Activated CD4-positive, alpha-beta T cell treated with anti-CD3 and anti-CD28 coated beads, Interleukin-2, amount 10 ng/mL, durations not matched to agents 24 days and 14 days (primary cell): ENCODE measurements around the gene FHAD1. TPM values are rescaled to one million over a fixed set of nuclear protein-coding genes. Genes with fewer than 3 reads are reported as not detected.
"Not testable (repeated sequence)": the region's sequence is repeated elsewhere in the genome, so short reads cannot be mapped to it uniquely, and the experiment has no call there.

Experiments
- DNase-seq: peaks from one replicate; pipeline ENCODE4 v3.0.0; 2022
- H3K27ac Mint-ChIP-seq: one replicate; pipeline ENCODE4 v1.8.0; 2022; ENCODE audit warnings: mild to moderate bottlenecking, mixed read lengths
- H3K27me3 Mint-ChIP-seq: one replicate; pipeline ENCODE4 v1.8.0; 2022; ENCODE audit warnings: mixed read lengths
- H3K36me3 Mint-ChIP-seq: one replicate; pipeline ENCODE4 v1.8.0; 2022; ENCODE audit warnings: low read depth, mild to moderate bottlenecking, mixed read lengths
- H3K4me1 Mint-ChIP-seq: one replicate; pipeline ENCODE4 v1.8.0; 2021; ENCODE audit warnings: mixed read lengths
- H3K4me3 Mint-ChIP-seq: one replicate; pipeline ENCODE4 v1.8.0; 2022; ENCODE audit warnings: mild to moderate bottlenecking, moderate library complexity, mixed read lengths
- H3K9me3 Mint-ChIP-seq: one replicate; pipeline ENCODE4 v1.8.0; 2021; ENCODE audit warnings: mixed read lengths
- intact Hi-C: fragments of 100-400 bp; cut with micrococcal nuclease; formaldehyde crosslinking; loops from one replicate; pipeline ENCODE4 v1.15.1; 2023
- total RNA-seq: library from RNA; stranded (reverse); gene quantifications from 2 replicates; pipeline ENCODE4 v1.2.3, GENCODE V29; 2022

FHAD1 gene
- total RNA-seq, 1 donor from 2014 or later: not detected

GRCh38 chr1:15433471-15433870, 186.4 kb downstream of the FHAD1 start:
- Mint-ChIP-seq H3K4me1 (peaks cover 5% of the 10 kb centered on the region), H3K36me3 (peaks cover 3% of the 10 kb centered on the region), H3K4me3 (no peak overlapping the region), H3K9me3 (no peaks in the 10 kb centered on the region), H3K27ac (no peak overlapping the region), H3K27me3 (no peaks in the 10 kb centered on the region)
- intact Hi-C loops: loop anchor here (10.0 kb wide), 1 partner anchor 309 kb away; no protein-coding TSS in a partner anchor
- DNase-seq: no peak

- intact Hi-C loops: loop anchor here (10.0 kb wide), 1 partner anchor 310 kb away; no protein-coding TSS in a partner anchor
- not testable (repeated sequence) for H3K27ac Mint-ChIP-seq, H3K9me3 Mint-ChIP-seq, DNase-seq, H3K27me3 Mint-ChIP-seq, H3K4me3 Mint-ChIP-seq, H3K36me3 Mint-ChIP-seq, H3K4me1 Mint-ChIP-seq
These were observed 187.7 kb downstream of the FHAD1 start for GRCh38 chr1:15434739-15435138.

GRCh38 chr1:15435239-15436077, 188.4 kb downstream of the FHAD1 start:
- no peak for DNase-seq
- H3K36me3 Mint-ChIP-seq: no peaks in the 10 kb centered on the region
- H3K27ac Mint-ChIP-seq: no peak overlapping the region
- H3K4me3 Mint-ChIP-seq: no peak overlapping the region
- peaks cover 3% of the 10 kb centered on the region for H3K4me1 Mint-ChIP-seq
- H3K9me3 Mint-ChIP-seq: no peaks in the 10 kb centered on the region
- intact Hi-C loops: loop anchor here (10.0 kb wide), 1 partner anchor 311 kb away; no protein-coding TSS in a partner anchor
- no peaks in the 10 kb centered on the region for H3K27me3 Mint-ChIP-seq

- no peaks in the 10 kb centered on the region for H3K27me3 Mint-ChIP-seq
- H3K9me3 Mint-ChIP-seq: no peaks in the 10 kb centered on the region
- H3K4me3 Mint-ChIP-seq: no peak overlapping the region
- intact Hi-C loops: loop anchor here (10.0 kb wide), 1 partner anchor 312 kb away; no protein-coding TSS in a partner anchor
- no peak for DNase-seq
- peaks cover 3% of the 10 kb centered on the region for H3K4me1 Mint-ChIP-seq
- H3K36me3 Mint-ChIP-seq: no peaks in the 10 kb centered on the region
- H3K27ac Mint-ChIP-seq: no peak overlapping the region
These were observed 189.9 kb downstream of the FHAD1 start for GRCh38 chr1:15436881-15437442.

GRCh38 chr1:15439325-15439724, 192.3 kb downstream of the FHAD1 start:
- Mint-ChIP-seq H3K36me3 (no peaks in the 10 kb centered on the region), H3K9me3 (no peaks in the 10 kb centered on the region), H3K27ac (no peak overlapping the region), H3K27me3 (no peaks in the 10 kb centered on the region), H3K4me1 (peaks cover 3% of the 10 kb centered on the region), H3K4me3 (no peak overlapping the region)
- intact Hi-C loops: loop anchor here (10.0 kb wide), 1 partner anchor 315 kb away; no protein-coding TSS in a partner anchor
- no peak for DNase-seq

- Mint-ChIP-seq H3K4me1 (peaks cover 2% of the 10 kb centered on the region), H3K4me3 (no peak overlapping the region), H3K27ac (no peak overlapping the region), H3K9me3 (no peaks in the 10 kb centered on the region), H3K27me3 (peaks cover 2% of the 10 kb centered on the region), H3K36me3 (no peaks in the 10 kb centered on the region)
- no peak for DNase-seq
- intact Hi-C loops: no loop called here
These were observed 193.3 kb downstream of the FHAD1 start for GRCh38 chr1:15440357-15440756.

- Mint-ChIP-seq H3K27me3 (peaks cover 4% of the 10 kb centered on the region), H3K4me1 (peaks cover 5% of the 10 kb centered on the region), H3K27ac (no peak overlapping the region), H3K4me3 (no peak overlapping the region), H3K36me3 (no peaks in the 10 kb centered on the region), H3K9me3 (no peaks in the 10 kb centered on the region)
- DNase-seq: no peak
- intact Hi-C loops: no loop called here
These were observed 194.2 kb downstream of the FHAD1 start for GRCh38 chr1:15441247-15441646.

- H3K36me3 Mint-ChIP-seq: no peaks in the 10 kb centered on the region
- no peak for DNase-seq
- peaks cover 4% of the 10 kb centered on the region for H3K27me3 Mint-ChIP-seq
- intact Hi-C loops: no loop called here
- no peaks in the 10 kb centered on the region for H3K9me3 Mint-ChIP-seq
- H3K4me1 Mint-ChIP-seq: peaks cover 5% of the 10 kb centered on the region
- H3K4me3 Mint-ChIP-seq: no peak overlapping the region
- no peak overlapping the region for H3K27ac Mint-ChIP-seq
These were observed 195.1 kb downstream of the FHAD1 start for GRCh38 chr1:15442119-15442518.

- H3K27me3 Mint-ChIP-seq: peaks cover 4% of the 10 kb centered on the region
- no peak overlapping the region for H3K27ac Mint-ChIP-seq
- no peak for DNase-seq
- H3K4me1 Mint-ChIP-seq: peaks cover 5% of the 10 kb centered on the region
- H3K4me3 Mint-ChIP-seq: no peak overlapping the region
- H3K36me3 Mint-ChIP-seq: no peaks in the 10 kb centered on the region
- intact Hi-C loops: no loop called here
- H3K9me3 Mint-ChIP-seq: no peaks in the 10 kb centered on the region
These were observed 195.7 kb downstream of the FHAD1 start for GRCh38 chr1:15442759-15443158.

GRCh38 chr1:15443281-15443680, 196.3 kb downstream of the FHAD1 start:
- intact Hi-C loops: no loop called here
- H3K27ac Mint-ChIP-seq: no peak overlapping the region
- no peak overlapping the region for H3K4me3 Mint-ChIP-seq
- peaks cover 5% of the 10 kb centered on the region for H3K4me1 Mint-ChIP-seq
- no peaks in the 10 kb centered on the region for H3K9me3 Mint-ChIP-seq
- H3K27me3 Mint-ChIP-seq: peaks cover 4% of the 10 kb centered on the region
- no peak for DNase-seq
- no peaks in the 10 kb centered on the region for H3K36me3 Mint-ChIP-seq

GRCh38 chr1:15444468-15445389, 197.7 kb downstream of the FHAD1 start:
- Mint-ChIP-seq H3K36me3 (no peaks in the 10 kb centered on the region), H3K9me3 (no peaks in the 10 kb centered on the region), H3K27ac (no peak overlapping the region), H3K4me1 (peaks cover 5% of the 10 kb centered on the region), H3K27me3 (peaks cover 7% of the 10 kb centered on the region), H3K4me3 (no peak overlapping the region)
- no peak for DNase-seq
- intact Hi-C loops: no loop called here

GRCh38 chr1:15445390-15446122, 198.5 kb downstream of the FHAD1 start:
- no peaks in the 10 kb centered on the region for H3K9me3 Mint-ChIP-seq
- no peak overlapping the region for H3K27ac Mint-ChIP-seq
- peaks cover 7% of the 10 kb centered on the region for H3K27me3 Mint-ChIP-seq
- no peak overlapping the region for H3K4me3 Mint-ChIP-seq
- no peak for DNase-seq
- no peaks in the 10 kb centered on the region for H3K36me3 Mint-ChIP-seq
- intact Hi-C loops: no loop called here
- peaks cover 5% of the 10 kb centered on the region for H3K4me1 Mint-ChIP-seq

GRCh38 chr1:15446212-15446611, 199.2 kb downstream of the FHAD1 start:
- intact Hi-C loops: no loop called here
- no peak for DNase-seq
- no peak overlapping the region for H3K27ac Mint-ChIP-seq
- no peak overlapping the region for H3K4me3 Mint-ChIP-seq
- peaks cover 11% of the 10 kb centered on the region for H3K27me3 Mint-ChIP-seq
- H3K36me3 Mint-ChIP-seq: no peaks in the 10 kb centered on the region
- peaks cover 5% of the 10 kb centered on the region for H3K4me1 Mint-ChIP-seq
- H3K9me3 Mint-ChIP-seq: no peaks in the 10 kb centered on the region
